ENCODE data around the gene FOXO6. TPM values are rescaled to one million over a fixed set of nuclear protein-coding genes. Genes with fewer than 3 reads are reported as not detected.

The FOXO6 gene
- total RNA-seq, 2 experiments from 2014 or later: 1.2 to 2.2 TPM

DNA sequence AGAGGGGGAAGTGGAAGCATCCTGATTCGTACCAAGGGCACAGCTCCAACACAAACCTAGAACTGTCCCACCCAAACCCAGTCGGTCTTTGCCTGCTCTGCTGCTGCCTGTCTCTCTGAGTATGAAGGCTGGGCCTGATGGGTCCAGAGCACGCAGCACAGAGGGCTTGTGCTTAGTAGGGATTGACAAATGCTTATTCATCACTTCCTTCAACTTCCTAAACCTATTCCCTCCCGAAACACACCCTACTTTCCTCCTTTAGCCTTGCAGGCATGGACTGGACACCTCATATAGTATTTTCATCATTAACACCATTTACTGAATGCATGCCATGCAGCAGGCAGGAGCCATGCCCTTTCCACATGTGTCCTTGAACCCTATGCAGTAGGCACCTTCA lies 31.3 kb downstream of the FOXO6 start:
- no peaks in the 10 kb centered on the region for H3K36me3 Mint-ChIP-seq (ENCODE audit: low read depth)
- no peaks in the 10 kb centered on the region for H3K9me3 Mint-ChIP-seq
- no peaks in the 10 kb centered on the region for H3K4me1 Mint-ChIP-seq (ENCODE audit: low read depth)
- ChIA-PET POLR2A (no interaction called here), CTCF (no interaction called here)
- H3K4me3 Mint-ChIP-seq: no peak overlapping the region
- H3K27me3 ChIP-seq (ENCODE audit: control insufficient read depth in 1 of 2, insufficient read depth in 2 of 2, low read length in 2 of 2): peaks cover 0 to 2% of the 10 kb centered on the region in 2 experiments
- H3K4me3 ChIP-seq (ENCODE audit: low read length): no peak overlapping the region
- no peaks in the 10 kb centered on the region for H3K9me3 ChIP-seq (ENCODE audit: control insufficient read depth in 1 of 2, insufficient read depth in 1 of 2, low read length in 2 of 2)
- no peaks in the 10 kb centered on the region for H3K36me3 ChIP-seq (ENCODE audit: insufficient read depth, low read length)
- intact Hi-C loops (cut with DNase I, micrococcal nuclease): loop anchor here in 1 of 2 experiments (5.0 kb wide), 1 partner anchor 50 kb away; no protein-coding TSS in a partner anchor
- no peak for DNase-seq
- TF ChIP-seq, protein P1, sequence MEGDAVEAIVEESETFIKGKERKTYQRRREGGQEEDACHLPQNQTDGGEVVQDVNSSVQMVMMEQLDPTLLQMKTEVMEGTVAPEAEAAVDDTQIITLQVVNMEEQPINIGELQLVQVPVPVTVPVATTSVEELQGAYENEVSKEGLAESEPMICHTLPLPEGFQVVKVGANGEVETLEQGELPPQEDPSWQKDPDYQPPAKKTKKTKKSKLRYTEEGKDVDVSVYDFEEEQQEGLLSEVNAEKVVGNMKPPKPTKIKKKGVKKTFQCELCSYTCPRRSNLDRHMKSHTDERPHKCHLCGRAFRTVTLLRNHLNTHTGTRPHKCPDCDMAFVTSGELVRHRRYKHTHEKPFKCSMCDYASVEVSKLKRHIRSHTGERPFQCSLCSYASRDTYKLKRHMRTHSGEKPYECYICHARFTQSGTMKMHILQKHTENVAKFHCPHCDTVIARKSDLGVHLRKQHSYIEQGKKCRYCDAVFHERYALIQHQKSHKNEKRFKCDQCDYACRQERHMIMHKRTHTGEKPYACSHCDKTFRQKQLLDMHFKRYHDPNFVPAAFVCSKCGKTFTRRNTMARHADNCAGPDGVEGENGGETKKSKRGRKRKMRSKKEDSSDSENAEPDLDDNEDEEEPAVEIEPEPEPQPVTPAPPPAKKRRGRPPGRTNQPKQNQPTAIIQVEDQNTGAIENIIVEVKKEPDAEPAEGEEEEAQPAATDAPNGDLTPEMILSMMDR (IDR thresholded peaks at IDR 0.05): no peak
- H3K4me1 ChIP-seq (ENCODE audit: insufficient read depth, low read length): peaks cover 2% of the 10 kb centered on the region
- peaks cover 22% of the 10 kb centered on the region for H3K27me3 Mint-ChIP-seq
- H3K27ac ChIP-seq (ENCODE audit: low read depth in 1 of 2, low read length in 2 of 2): no peak overlapping the region
- no peak overlapping the region for H3K27ac Mint-ChIP-seq
- no peak for ATAC-seq (ENCODE audit: poor library complexity)

DNA sequence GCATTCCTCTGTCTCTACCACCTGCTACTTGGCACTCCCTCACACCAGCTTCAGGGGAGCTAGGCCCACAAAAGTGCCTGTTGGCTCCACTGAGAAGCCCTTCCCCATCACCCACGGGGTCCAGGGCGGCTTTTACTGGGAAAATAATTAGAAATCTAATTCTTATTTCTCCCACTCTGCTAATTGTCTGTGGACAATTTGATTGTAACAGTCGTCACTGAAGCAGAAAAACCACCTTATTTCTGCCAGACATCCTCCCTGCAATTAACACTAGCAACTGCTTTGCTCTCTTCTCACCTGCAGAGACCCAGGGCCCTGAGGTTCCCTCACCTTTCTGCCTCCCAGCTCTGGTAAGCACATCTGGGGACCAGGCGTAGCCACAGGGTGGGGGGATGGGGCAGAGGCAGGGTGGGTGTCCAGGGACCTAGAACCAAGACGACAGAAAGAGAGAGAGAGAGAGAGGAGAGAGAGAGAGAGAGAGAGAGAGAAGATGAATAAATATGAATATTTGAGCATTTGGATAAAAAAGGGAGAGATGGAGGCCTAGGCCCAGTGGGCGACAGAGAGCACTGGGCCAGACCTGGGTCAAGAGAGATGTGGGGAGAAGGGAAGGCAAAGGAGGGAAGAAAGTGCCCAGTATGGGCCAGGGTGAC lies 32.6 kb downstream of the FOXO6 start:
- ChIA-PET POLR2A (no interaction called here), CTCF (no interaction called here)
- Mint-ChIP-seq H3K36me3 (ENCODE audit: low read depth) (no peaks in the 10 kb centered on the region), H3K27ac (no peak overlapping the region), H3K4me1 (ENCODE audit: low read depth) (no peaks in the 10 kb centered on the region), H3K9me3 (no peaks in the 10 kb centered on the region), H3K4me3 (no peak overlapping the region), H3K27me3 (peaks cover 22% of the 10 kb centered on the region)
- Histone ChIP-seq H3K36me3 (ENCODE audit: insufficient read depth, low read length) (no peaks in the 10 kb centered on the region), H3K4me1 (ENCODE audit: insufficient read depth, low read length) (peaks cover 2% of the 10 kb centered on the region), H3K27me3 (ENCODE audit: control insufficient read depth in 1 of 2, insufficient read depth in 2 of 2, low read length in 2 of 2) (peaks cover 0 to 4% of the 10 kb centered on the region in 2 experiments), H3K27ac (ENCODE audit: low read depth in 1 of 2, low read length in 2 of 2) (no peak overlapping the region), H3K9me3 (ENCODE audit: control insufficient read depth in 1 of 2, insufficient read depth in 1 of 2, low read length in 2 of 2) (no peaks in the 10 kb centered on the region), H3K4me3 (ENCODE audit: low read length) (no peak overlapping the region)
- ATAC-seq (ENCODE audit: poor library complexity) (no peak), DNase-seq (no peak)
- intact Hi-C loops (cut with DNase I, micrococcal nuclease): loop anchor here in 1 of 2 experiments (5.0 kb wide), 1 partner anchor 52 kb away; no protein-coding TSS in a partner anchor
- TF ChIP-seq, protein P1 (IDR thresholded peaks at IDR 0.05): no peak

DNA sequence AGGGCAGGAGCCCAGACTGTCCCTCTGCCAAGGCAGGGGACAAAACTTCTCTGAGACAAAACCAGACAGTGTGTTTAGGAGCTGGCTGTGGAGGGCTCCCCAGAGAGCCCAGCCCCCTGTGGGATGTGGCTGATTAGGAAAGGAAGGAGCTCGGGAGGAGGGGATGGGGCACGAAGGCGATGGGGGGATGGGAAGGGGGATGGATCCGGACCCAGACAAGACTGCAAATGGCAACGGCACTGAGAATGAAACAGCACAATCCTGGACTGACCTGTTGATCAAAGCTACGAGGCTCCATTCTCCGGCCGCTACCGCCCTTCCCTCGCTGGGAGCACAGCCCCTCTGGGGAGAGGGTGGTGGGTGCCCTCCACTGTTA lies 33.1 kb downstream of the FOXO6 start:
- H3K9me3 Mint-ChIP-seq: no peaks in the 10 kb centered on the region
- intact Hi-C loops (cut with DNase I, micrococcal nuclease): loop anchor here in 1 of 2 experiments (5.0 kb wide), 1 partner anchor 52 kb away; no protein-coding TSS in a partner anchor
- H3K4me3 Mint-ChIP-seq: no peak overlapping the region
- no peak overlapping the region for H3K27ac Mint-ChIP-seq
- no peak for DNase-seq
- Histone ChIP-seq H3K27me3 (ENCODE audit: control insufficient read depth in 1 of 2, insufficient read depth in 2 of 2, low read length in 2 of 2) (peaks cover 0 to 4% of the 10 kb centered on the region in 2 experiments), H3K4me1 (ENCODE audit: insufficient read depth, low read length) (peaks cover 2% of the 10 kb centered on the region), H3K27ac (ENCODE audit: low read depth in 1 of 2, low read length in 2 of 2) (no peak overlapping the region), H3K36me3 (ENCODE audit: insufficient read depth, low read length) (no peaks in the 10 kb centered on the region), H3K4me3 (ENCODE audit: low read length) (no peak overlapping the region), H3K9me3 (ENCODE audit: control insufficient read depth in 1 of 2, insufficient read depth in 1 of 2, low read length in 2 of 2) (no peaks in the 10 kb centered on the region)
- TF ChIP-seq, protein P1 (IDR thresholded peaks at IDR 0.05): no peak
- peaks cover 22% of the 10 kb centered on the region for H3K27me3 Mint-ChIP-seq
- no peaks in the 10 kb centered on the region for H3K4me1 Mint-ChIP-seq (ENCODE audit: low read depth)
- H3K36me3 Mint-ChIP-seq (ENCODE audit: low read depth): no peaks in the 10 kb centered on the region
- ChIA-PET CTCF (no interaction called here), POLR2A (no interaction called here)
- ATAC-seq (ENCODE audit: poor library complexity): no peak

All from CD4-positive, alpha-beta T cell (primary cell).